Measurements from ENCODE around the gene SLC39A10. TPM values are rescaled to one million over a fixed set of nuclear protein-coding genes. Genes with fewer than 3 reads are reported as not detected.
"Not testable (repeated sequence)": the region's sequence is repeated elsewhere in the genome, so short reads cannot be mapped to it uniquely, and the experiment has no call there.

The SLC39A10 gene
- total RNA-seq, 1 donor from 2014 or later = 9.6 TPM

DNA sequence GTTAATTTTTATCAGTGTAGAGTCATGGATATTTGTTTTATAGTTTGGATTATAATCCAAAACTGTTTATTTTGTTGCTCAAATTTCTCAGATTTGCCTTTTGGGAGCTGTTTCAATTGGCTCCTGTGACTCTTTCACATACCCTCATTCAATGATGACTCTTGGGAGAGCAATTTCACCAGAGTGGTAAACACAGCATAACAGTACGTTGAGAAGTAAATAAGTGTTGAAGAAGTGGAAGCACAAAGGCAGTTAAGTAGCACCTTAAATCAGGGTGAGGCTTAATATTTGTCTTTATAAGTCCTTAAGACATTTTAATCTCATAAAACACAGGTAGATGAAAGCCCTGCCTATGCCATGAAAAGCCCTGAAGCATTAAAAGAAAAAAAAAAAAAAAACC lies 17.1 kb upstream of the SLC39A10 start:
- DNase-seq (no peak), ATAC-seq (ENCODE audit: poor library complexity) (no peak)
- intact Hi-C loops (cut with DNase I) = no loop called here

DNA sequence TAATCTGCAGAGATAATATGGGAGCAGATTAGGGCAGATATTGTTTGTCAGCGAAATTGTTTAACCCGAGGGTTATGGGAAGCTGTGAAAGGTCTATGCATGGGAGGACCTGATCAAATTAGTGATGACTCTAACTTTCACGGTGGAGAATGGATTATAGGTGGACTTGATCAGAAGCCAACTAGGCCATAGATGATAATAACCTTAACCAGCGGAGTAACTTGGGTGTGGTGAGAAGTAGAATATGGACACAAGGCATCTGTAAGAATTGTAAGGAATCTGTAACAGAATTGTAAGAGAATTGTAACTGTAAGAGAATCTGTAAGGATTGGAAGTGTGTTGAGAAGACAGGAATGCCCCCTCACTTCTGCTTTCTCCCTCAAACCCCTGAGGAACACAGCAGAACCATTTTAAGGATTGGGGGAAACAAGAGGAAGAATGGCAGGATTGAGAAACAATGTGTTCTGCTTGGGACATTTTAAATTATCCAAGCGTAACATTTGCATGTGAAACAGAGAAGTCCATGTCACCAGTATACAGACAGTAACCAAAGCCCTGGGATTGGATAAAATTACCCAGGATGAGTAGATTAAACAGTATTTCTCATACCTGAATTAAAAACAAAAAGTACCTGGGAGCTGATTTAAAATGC lies 14.9 kb upstream of the SLC39A10 start:
- intact Hi-C loops (cut with DNase I) = no loop called here
- DNase-seq = no peak
- ATAC-seq (ENCODE audit: poor library complexity) = peak; percentile 36

GRCh38 chr2:195642679-195643068 lies 14.4 kb upstream of the SLC39A10 start:
- ATAC-seq (ENCODE audit: poor library complexity) (no peak), DNase-seq (no peak)
- intact Hi-C loops (cut with DNase I) = no loop called here

DNA sequence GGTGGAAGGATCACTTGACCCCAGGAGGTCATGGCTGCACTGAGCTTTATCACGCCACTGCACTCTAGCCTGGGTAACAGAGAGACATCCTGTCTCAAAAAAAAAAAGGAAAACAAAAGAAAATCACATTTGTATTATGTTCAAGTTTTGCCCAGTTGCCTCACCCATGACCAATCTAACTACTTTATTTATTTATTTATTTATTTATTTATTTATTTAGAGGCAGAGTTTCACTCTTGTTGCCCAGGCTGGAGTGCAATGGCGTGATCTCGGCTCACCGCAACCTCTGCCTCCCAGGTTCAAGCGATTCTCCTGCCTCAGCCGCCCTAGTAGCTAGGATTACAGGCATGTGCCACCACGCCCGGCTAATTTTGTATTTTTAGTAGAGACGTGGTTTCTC lies 12.3 kb upstream of the SLC39A10 start:
- DNase-seq; ATAC-seq (ENCODE audit: poor library complexity); intact Hi-C loops (cut with DNase I): not testable (repeated sequence)

GRCh38 chr2:195645413-195645812 lies 11.6 kb upstream of the SLC39A10 start:
- no peak for DNase-seq
- intact Hi-C loops (cut with DNase I) = no loop called here
- ATAC-seq (ENCODE audit: poor library complexity) = no peak

DNA sequence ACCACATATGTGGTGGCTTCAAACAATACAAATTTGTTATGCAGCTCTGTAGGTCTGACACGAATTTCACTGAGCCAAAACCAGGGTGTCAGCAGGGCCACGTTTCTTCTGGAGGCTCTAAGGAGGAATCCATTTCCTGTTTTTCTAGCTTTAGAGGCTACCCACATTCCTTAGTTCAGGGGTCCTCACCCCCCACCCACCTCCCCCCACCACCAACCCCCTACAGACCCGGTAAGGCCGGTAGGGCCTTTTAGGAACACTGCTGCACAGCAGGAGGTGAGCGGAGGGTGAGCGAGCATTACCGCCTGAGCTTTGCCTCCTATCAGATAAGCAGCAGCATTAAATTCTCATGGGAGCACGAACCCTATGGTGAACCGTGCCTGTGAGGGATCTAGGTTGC lies 10.6 kb upstream of the SLC39A10 start:
- intact Hi-C loops (cut with DNase I) = no loop called here
- no peak for ATAC-seq (ENCODE audit: poor library complexity)
- DNase-seq = no peak

DNA sequence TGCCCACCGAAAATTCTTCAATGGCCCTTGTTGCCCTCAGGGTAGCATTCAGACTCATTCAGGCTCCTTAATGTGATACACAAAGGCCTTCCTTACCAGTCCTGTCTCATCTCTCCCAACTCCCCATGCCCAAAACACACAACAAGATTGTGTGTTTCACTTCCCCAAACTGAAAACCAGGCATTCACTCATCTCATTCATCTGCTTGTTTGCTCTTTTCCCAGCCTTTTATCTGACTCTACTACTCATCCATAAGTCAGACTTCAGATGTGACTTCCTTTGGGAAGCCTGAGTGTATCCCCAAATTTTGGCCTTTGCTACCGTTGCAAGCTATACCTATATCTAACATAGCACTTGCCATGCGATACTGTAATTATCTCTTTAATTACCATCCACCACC lies 9.7 kb upstream of the SLC39A10 start:
- DNase-seq (no peak), ATAC-seq (ENCODE audit: poor library complexity) (no peak)
- intact Hi-C loops (cut with DNase I) = no loop called here

- ATAC-seq (ENCODE audit: poor library complexity); intact Hi-C loops (cut with DNase I); DNase-seq: not testable (repeated sequence)
Measured at GRCh38 chr2:195648370-195648769, 8.7 kb upstream of the SLC39A10 start.

DNA sequence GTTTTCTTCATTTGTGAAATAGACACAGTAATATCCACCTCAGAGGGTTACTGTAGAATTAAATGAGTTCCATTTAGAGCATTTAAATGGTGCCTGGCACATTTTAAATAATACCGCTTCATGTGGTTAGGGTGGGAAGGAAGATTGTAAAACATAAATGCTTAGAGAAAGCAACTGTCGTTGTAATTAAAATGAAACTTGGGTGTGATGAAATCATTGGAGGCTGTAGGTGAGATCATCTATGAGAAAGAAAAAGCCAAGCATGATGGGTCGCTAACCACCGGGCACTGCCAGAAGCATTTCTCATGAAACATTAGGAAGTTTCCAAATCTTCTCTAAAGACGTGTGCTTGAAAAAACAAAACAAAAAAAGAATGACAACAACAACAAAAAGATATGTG lies 8.2 kb upstream of the SLC39A10 start:
- intact Hi-C loops (cut with DNase I) = no loop called here
- ATAC-seq (ENCODE audit: poor library complexity) (no peak), DNase-seq (no peak)

- intact Hi-C loops (cut with DNase I) = no loop called here
- DNase-seq (no peak), ATAC-seq (ENCODE audit: poor library complexity) (no peak)
Measured at GRCh38 chr2:195649629-195650190, 7.3 kb upstream of the SLC39A10 start.

- no peak for DNase-seq
- ATAC-seq (ENCODE audit: poor library complexity) = no peak
- intact Hi-C loops (cut with DNase I) = no loop called here
Measured at GRCh38 chr2:195651046-195651445, 6.0 kb upstream of the SLC39A10 start.

DNA sequence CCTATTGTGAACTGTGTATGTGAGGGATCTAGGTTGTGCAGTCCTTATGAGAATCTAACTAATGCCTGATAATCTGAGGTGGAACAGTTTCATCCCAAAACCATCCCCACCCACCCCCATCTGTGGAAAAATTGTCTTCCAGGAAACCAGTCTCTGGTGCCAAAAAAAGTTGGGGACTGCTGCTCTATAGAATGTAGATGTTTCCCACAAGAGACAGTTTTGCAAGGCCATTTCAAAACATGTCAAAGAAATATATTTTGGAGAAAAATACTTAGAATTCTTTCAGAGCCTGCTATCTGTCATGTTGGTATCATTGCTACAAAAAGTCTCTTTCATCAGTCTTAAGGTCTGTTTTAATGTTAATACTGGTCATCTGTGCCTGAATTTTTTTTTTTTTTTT lies 4.1 kb upstream of the SLC39A10 start:
- no peak for DNase-seq
- intact Hi-C loops (cut with DNase I) = no loop called here
- ATAC-seq (ENCODE audit: poor library complexity) = no peak

- intact Hi-C loops (cut with DNase I) = loop anchor here (5.0 kb wide), 1 partner anchor 79 kb away; no protein-coding TSS in a partner anchor
- no peak for ATAC-seq (ENCODE audit: poor library complexity)
- no peak for DNase-seq
Measured at GRCh38 chr2:195656161-195656858, 716 bp upstream of the SLC39A10 start.

- peak; percentile 73 for DNase-seq
- intact Hi-C loops (cut with DNase I) = loop anchor here (5.0 kb wide), 1 partner anchor 81 kb away; no protein-coding TSS in a partner anchor
- ATAC-seq (ENCODE audit: poor library complexity) = peak; percentile 32
Measured at GRCh38 chr2:195657634-195658540, 861 bp downstream of the SLC39A10 start.

DNA sequence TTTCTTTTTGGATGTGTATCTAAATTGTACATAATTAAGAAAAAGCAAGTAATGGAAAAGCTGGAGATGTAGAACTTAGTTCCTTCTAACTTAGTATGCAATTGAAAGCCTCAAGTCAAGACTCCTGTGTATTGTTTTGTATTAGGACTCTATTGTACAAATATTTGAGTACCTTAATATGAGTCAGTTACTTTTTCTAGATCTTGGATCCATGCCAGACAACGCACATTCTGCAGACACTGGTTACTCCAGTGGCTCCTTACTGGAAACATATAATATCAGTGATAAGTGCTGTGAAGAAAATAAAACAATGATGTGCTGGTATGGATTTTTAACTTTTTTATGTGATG lies 1.5 kb downstream of the SLC39A10 start:
- intact Hi-C loops (cut with DNase I) = loop anchor here (5.0 kb wide), 1 partner anchor 81 kb away; no protein-coding TSS in a partner anchor
- ATAC-seq (ENCODE audit: poor library complexity) (no peak), DNase-seq (no peak)

DNA sequence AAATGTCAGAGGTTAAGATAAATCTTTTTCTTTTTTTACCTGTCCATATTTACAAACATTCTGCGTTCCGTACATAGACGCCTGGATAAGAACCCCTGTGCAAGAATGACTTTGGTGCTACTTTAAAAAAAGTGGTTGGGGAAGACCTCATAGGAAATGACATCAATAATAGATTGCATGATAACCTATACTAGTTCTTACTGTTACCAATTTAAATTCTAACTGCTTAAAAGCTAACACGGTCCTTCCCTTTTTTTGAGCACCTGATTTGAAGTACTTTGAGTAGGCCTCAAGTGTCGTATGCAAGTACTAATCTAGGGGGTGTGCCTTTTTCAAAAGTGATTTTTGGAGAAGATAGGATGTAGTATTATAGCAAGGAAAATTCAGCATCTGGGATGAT lies 2.1 kb downstream of the SLC39A10 start:
- DNase-seq (no peak), ATAC-seq (ENCODE audit: poor library complexity) (no peak)
- intact Hi-C loops (cut with DNase I) = loop anchor here (5.0 kb wide), 1 partner anchor 82 kb away; no protein-coding TSS in a partner anchor

GRCh38 chr2:195659982-195660890 lies 3.2 kb downstream of the SLC39A10 start:
- no peak for DNase-seq
- intact Hi-C loops (cut with DNase I) = loop anchor here (5.0 to 10.0 kb wide), 2 partner anchors 83 to 405 kb away; partner anchors contain the start of gene DNAH7
- ATAC-seq (ENCODE audit: poor library complexity) = no peak

DNA sequence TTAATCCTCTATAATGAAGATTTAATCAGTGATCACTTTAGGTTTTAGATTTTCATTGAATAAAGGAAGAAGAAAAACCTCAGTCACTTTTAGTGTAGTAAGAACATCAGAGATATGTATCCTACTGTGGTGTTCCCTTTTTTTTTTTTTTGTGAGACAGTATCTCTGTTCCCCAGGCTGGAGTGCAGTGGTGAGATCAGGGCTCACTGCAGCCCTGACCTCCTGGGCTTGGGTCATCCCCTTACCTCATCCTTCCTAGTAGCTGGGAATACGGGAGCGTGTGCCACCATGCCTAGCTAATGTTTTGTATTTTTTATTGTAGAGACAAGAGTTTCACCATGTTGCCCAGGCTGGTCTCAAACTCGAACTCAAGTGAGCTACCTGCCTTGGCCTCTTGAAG lies 5.1 kb downstream of the SLC39A10 start:
- intact Hi-C loops (cut with DNase I) = loop anchor here (10.0 kb wide), 1 partner anchor 403 kb away; the partner anchor contains the start of gene DNAH7
- ATAC-seq (ENCODE audit: poor library complexity) (no peak), DNase-seq (no peak)

Data from Right ventricle myocardium superior (tissue), 1 donor.